DND-41 (cell line): ENCODE data around the gene SMOC2.

Experiments used
- CTCF ChIP-seq: IDR thresholded peaks from 2 replicates; pipeline ENCODE4 v1.5.1; 2012; ENCODE audit warnings: borderline replicate concordance, low read length, moderate library complexity, mild to moderate bottlenecking; ENCODE audit not compliant: poor library complexity, severe bottlenecking; ENCODE audit errors: extremely low read depth
- EZH2 ChIP-seq: IDR thresholded peaks from 3 replicates; pipeline ENCODE4 v1.6.1; 2012; ENCODE audit warnings: borderline replicate concordance, low read depth, mild to moderate bottlenecking, moderate library complexity, low read length, inconsistent platforms; ENCODE audit not compliant: severe bottlenecking

- TF ChIP-seq CTCF (no peak), EZH2 (no peak)
These were observed 190.6 kb downstream of the SMOC2 start for GRCh38 chr6:168631564-168631963.
